Psoas muscle (tissue), 8 donors: ENCODE measurements around the gene BTG2. TPM values are rescaled to one million over a fixed set of nuclear protein-coding genes. Genes with fewer than 3 reads are reported as not detected.
A peak's percentile ranks its signal among the peaks of the same experiment; 100 is the strongest.

Experiments
- ATAC-seq, 4 donors: fragments of 200-7000 bp; cut with Tn5 transposase; one replicate each; pipeline ENCODE4 v1.9.1; 2020; ENCODE audit warnings: moderate library complexity in 3 of 4, mild to moderate bottlenecking in 2 of 4
- DNase-seq, 2 donors: peaks; one replicate each; pipeline ENCODE4 v3.0.0-alpha.2; 2020
- H3K27ac ChIP-seq: fragments of 200-600 bp; one replicate; pipeline ENCODE4 v1.8.0; 2022
- H3K27me3 ChIP-seq, 3 donors: fragments of 200-600 bp in 1 of 3; one replicate each; pipeline versions ENCODE4 v1.6.1 to v1.8.0; 2013 to 2022; ENCODE audit warnings: low read length in 2 of 3, mild to moderate bottlenecking in 2 of 3, moderate library complexity in 1 of 3; ENCODE audit not compliant: insufficient read depth in 3 of 3
- H3K36me3 ChIP-seq, 2 donors: fragments of 200-600 bp in 1 of 2; one replicate each; pipeline versions ENCODE4 v1.6.1 to v1.8.0; 2013 to 2022; ENCODE audit warnings: low read depth in 1 of 2, mild to moderate bottlenecking in 1 of 2, moderate library complexity in 1 of 2; ENCODE audit not compliant: insufficient read depth in 1 of 2
- H3K4me1 ChIP-seq: fragments of 200-600 bp; one replicate; pipeline ENCODE4 v1.8.0; 2022
- H3K4me3 ChIP-seq: fragments of 200-600 bp; one replicate; pipeline ENCODE4 v1.8.0; 2022; ENCODE audit warnings: mild to moderate bottlenecking
- H3K9me3 ChIP-seq: fragments of 200-600 bp; one replicate; pipeline ENCODE4 v1.8.0; 2022
- WGBS, 3 donors: extraction: QIAGEN DNeasy Blood & Tissue Kit; methylation state at CpG; one replicate each; pipeline versions ENCODE4 v1.1.6 to v1.1.7; 2013; 5-methylcytosine and 5-hydroxymethylcytosine counted together
- intact Hi-C, 2 donors: fragments of 100-400 bp; cut with DNase I; formaldehyde crosslinking; loops; one replicate each; pipeline versions ENCODE4 v1.11.0 to v1.14.2; 2022
- polyA plus RNA-seq, 3 donors: library from polyadenylated mRNA; stranded (reverse); fragments of 200-250 nt; gene quantifications; one replicate each; pipeline ENCODE4 v1.2.3, GENCODE V29; 2013
- total RNA-seq, 4 donors: library from RNA; stranded (reverse); fragmentation: NEBNext Ultra II Directional in 2 of 4; extraction: Animal tissue kit (Norgen Biotek cat#: 25700) in 2 of 4; gene quantifications; one replicate each; pipeline versions ENCODE4 v1.2.1 to v1.2.4, GENCODE V29; 2021 to 2023
- TF ChIP-seq, protein P1 (sequence below): fragments of 200-600 bp; IDR thresholded peaks from one replicate; pipeline ENCODE4 v1.8.0; 2022; ENCODE audit warnings: antibody characterized with exemption
- donor health status: healthy with polysubstance abuse.
- donor health status: DM: no; HTN: no; CAD: no; lungs with moderate emphysema.
- donor health status: Bipolar disorder and iron deficiency.
- donor health status: healthy.
- donor health status: DM: yes; HTN: yes; CAD: no.
- donor health status: DM: no; HTN: no; CAD: no.
- donor health status: DM: no; HTN: no; CAD: no.
- donor health status: DM: yes; HTN: yes; CAD: no.

Gene BTG2
- total and polyA plus RNA-seq, 7 donors = 17.6 to 360 (median 119) TPM

GRCh38 chr1:203290261-203291089, 14.8 kb upstream of the BTG2 start:
- Histone ChIP-seq H3K27ac (peak overlapping the region; percentile 91), H3K27me3 (no peaks in the 10 kb centered on the region), H3K36me3 (no peaks in the 10 kb centered on the region), H3K4me1 (peaks cover 53% of the 10 kb centered on the region), H3K4me3 (peak overlapping the region; percentile 52), H3K9me3 (no peaks in the 10 kb centered on the region)
- 11 to 15% (median 12%) methylated on average over 26 to 31 of the region's 31 CpGs for WGBS, 3 donors
- TF ChIP-seq, protein P1, sequence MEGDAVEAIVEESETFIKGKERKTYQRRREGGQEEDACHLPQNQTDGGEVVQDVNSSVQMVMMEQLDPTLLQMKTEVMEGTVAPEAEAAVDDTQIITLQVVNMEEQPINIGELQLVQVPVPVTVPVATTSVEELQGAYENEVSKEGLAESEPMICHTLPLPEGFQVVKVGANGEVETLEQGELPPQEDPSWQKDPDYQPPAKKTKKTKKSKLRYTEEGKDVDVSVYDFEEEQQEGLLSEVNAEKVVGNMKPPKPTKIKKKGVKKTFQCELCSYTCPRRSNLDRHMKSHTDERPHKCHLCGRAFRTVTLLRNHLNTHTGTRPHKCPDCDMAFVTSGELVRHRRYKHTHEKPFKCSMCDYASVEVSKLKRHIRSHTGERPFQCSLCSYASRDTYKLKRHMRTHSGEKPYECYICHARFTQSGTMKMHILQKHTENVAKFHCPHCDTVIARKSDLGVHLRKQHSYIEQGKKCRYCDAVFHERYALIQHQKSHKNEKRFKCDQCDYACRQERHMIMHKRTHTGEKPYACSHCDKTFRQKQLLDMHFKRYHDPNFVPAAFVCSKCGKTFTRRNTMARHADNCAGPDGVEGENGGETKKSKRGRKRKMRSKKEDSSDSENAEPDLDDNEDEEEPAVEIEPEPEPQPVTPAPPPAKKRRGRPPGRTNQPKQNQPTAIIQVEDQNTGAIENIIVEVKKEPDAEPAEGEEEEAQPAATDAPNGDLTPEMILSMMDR = no peak
- DNase-seq (peak; percentile 97 to 98), ATAC-seq (peak; percentile 87 to 92 (median 91))
- intact Hi-C loops = loop anchor here in 1 of 2 donors (1.0 kb wide), 1 partner anchor 16 kb away; no protein-coding TSS in a partner anchor

GRCh38 chr1:203291201-203292096, 13.9 kb upstream of the BTG2 start:
- Histone ChIP-seq H3K4me1 (peaks cover 45% of the 10 kb centered on the region), H3K27me3 (no peaks in the 10 kb centered on the region), H3K9me3 (no peaks in the 10 kb centered on the region), H3K36me3 (no peaks in the 10 kb centered on the region), H3K4me3 (no peak overlapping the region), H3K27ac (peak overlapping the region; percentile 91)
- ATAC-seq = peak in 3 of 4 donors; percentile 26 to 34 (median 34)
- DNase-seq = no peak
- intact Hi-C loops = no loop called here
- WGBS, 3 donors = 67 to 83% (median 70%) methylated on average over 17 of the region's 17 CpGs
- TF ChIP-seq, protein P1 = no peak

- no peak for ATAC-seq
- Histone ChIP-seq H3K4me3 (no peak overlapping the region), H3K27ac (no peak overlapping the region), H3K36me3 (no peaks in the 10 kb centered on the region), H3K4me1 (peaks cover 7% of the 10 kb centered on the region), H3K9me3 (no peaks in the 10 kb centered on the region), H3K27me3 (no peaks in the 10 kb centered on the region)
- intact Hi-C loops = no loop called here
- TF ChIP-seq, protein P1 = no peak
- DNase-seq = no peak
- WGBS, 3 donors = 68 to 83% (median 79%) methylated on average over 1 of the region's 1 CpG
These were observed 9.5 kb upstream of the BTG2 start for GRCh38 chr1:203295796-203296195.

- no peaks in the 10 kb centered on the region for H3K4me1 ChIP-seq
- no peak overlapping the region for H3K27ac ChIP-seq
- H3K27me3 ChIP-seq = no peaks in the 10 kb centered on the region
- H3K36me3 ChIP-seq = no peaks in the 10 kb centered on the region
- intact Hi-C loops = no loop called here
- H3K4me3 ChIP-seq = no peak overlapping the region
- DNase-seq = no peak
- TF ChIP-seq, protein P1 = no peak
- no peak for ATAC-seq
- 63 to 72% (median 66%) methylated on average over 7 of the region's 7 CpGs for WGBS, 3 donors
- H3K9me3 ChIP-seq = no peaks in the 10 kb centered on the region
These were observed 8.8 kb upstream of the BTG2 start for GRCh38 chr1:203296460-203297073.
